ENCODE measurements around the gene ACYP2.

The ACYP2 gene

DNA sequence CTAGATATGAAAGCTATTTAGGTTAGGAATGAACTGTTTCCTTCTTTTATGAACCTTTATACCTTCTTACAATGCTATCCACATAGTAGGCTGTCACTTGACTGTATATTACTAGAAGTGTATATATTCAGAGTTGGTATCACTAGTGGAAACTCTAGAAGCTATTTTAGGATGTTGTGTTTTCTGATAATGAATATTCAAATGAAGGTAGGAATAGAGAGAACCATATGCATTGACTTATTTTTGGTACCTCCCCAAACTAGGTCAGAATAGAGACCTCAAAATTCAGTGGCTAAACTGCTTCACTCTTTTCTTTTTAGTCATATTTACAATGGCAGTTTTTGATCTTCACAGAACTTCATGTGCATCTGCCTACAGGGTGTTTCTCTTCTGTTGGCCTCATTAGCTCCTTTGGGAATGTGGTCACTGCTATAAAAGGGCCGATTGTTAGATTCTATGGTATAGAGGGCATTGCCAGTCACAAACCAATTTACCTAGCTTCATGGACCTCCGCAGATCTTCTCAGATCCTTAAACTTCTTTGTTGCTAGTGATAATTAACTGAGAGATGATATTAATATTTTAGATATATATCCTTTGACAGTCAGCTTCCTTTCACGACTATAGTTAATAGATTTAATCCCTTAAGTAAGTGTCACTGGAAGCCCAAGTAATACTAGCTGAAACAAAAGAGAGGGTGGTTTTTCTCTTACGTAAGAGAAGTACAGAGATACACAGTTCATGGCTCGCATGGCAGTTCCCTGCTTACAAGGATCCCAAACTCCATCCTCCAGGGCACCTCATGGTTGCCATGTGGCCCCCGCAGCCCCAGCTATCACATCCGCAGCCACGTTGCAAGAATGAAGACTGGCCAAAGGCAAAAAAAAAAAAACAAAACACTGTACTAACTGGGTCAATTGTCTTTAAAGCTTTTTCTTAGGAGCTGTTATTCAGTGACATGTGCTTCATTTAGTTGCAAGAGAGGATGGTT, 79.6 kb downstream of the ACYP2 start:
- H3K27me3 Mint-ChIP-seq (ENCODE audit: low read depth): no peaks in the 10 kb centered on the region
- no peak for DNase-seq (ENCODE audit: low spot score)
- no peak overlapping the region for H3K4me3 Mint-ChIP-seq
- H3K4me1 Mint-ChIP-seq (ENCODE audit: low read depth): no peaks in the 10 kb centered on the region
- no peaks in the 10 kb centered on the region for H3K36me3 Mint-ChIP-seq (ENCODE audit: low read depth)
- H3K9me3 Mint-ChIP-seq: no peaks in the 10 kb centered on the region
- no peak overlapping the region for H3K27ac Mint-ChIP-seq

DNA sequence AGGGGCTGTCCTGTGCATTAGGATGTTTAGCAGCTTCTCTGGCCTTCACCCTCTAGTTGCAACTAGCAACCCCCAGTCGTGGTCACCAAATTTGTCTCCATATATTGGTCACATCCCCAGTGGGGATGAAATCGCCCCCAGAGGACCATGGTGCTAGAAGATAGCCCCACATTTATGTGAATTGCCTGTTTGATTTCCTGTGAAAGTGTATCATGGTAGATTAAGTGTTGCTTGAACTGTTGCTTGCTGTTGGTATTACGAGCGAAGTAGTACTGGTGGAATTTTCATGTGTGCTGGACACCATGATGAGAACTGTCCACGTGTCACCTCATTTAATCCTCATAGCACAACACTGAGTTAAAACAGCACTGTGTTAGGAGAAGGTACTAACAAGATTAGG, 81.2 kb downstream of the ACYP2 start:
- Mint-ChIP-seq H3K4me1 (ENCODE audit: low read depth) (no peaks in the 10 kb centered on the region), H3K27ac (no peak overlapping the region), H3K36me3 (ENCODE audit: low read depth) (no peaks in the 10 kb centered on the region), H3K4me3 (no peak overlapping the region), H3K9me3 (no peaks in the 10 kb centered on the region), H3K27me3 (ENCODE audit: low read depth) (no peaks in the 10 kb centered on the region)
- no peak for DNase-seq (ENCODE audit: low spot score)

DNA sequence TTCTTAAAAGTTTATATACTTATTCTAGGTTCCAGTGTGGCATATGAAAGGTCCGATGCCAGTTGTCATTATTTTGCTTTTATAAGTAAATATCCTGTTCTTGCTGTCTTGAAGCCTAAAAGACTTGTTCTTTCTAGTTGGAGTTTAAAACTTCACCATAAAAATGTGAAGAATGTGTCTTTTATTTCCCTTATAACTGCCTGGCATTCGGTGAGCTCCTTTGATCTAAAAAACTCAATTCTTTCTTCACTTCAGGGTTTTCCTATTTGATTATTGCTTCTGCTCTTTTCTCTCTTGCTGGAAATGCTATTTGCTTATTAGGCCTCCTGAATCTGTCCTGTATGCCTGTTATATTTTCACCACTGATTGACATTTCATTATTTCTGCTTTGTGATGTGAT, 89.1 kb downstream of the ACYP2 start:
- no peaks in the 10 kb centered on the region for H3K27me3 Mint-ChIP-seq (ENCODE audit: low read depth)

DNA sequence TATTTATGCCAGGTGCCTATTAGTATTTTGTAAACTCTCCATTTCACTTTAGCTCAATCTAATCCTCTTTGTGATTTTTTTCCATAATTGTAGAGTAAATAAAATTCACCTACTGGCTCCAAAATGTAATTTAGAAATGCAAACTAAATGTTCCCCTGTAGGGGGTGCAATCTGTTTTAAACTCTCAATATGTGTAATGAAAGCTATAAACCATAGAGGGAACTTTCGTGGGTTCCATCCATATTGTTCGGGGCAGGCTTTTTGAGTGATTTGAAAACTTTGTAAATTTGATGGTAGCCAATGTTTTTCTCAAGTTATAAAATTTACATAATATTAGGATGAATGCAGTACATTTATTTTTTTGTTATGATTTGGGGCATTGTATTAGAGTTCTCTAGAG, 91.2 kb downstream of the ACYP2 start:
- Mint-ChIP-seq H3K4me3 (no peak overlapping the region), H3K4me1 (ENCODE audit: low read depth) (peaks cover 3% of the 10 kb centered on the region), H3K27me3 (ENCODE audit: low read depth) (no peaks in the 10 kb centered on the region), H3K9me3 (no peaks in the 10 kb centered on the region), H3K27ac (no peak overlapping the region), H3K36me3 (ENCODE audit: low read depth) (no peaks in the 10 kb centered on the region)
- DNase-seq (ENCODE audit: low spot score): no peak

More for the DNA sequence above, 89.1 kb downstream of the ACYP2 start:
- Mint-ChIP-seq H3K9me3 (no peaks in the 10 kb centered on the region), H3K4me3 (no peak overlapping the region), H3K4me1 (ENCODE audit: low read depth) (peaks cover 3% of the 10 kb centered on the region), H3K27ac (no peak overlapping the region), H3K36me3 (ENCODE audit: low read depth) (no peaks in the 10 kb centered on the region)
- DNase-seq (ENCODE audit: low spot score): no peak

DNA sequence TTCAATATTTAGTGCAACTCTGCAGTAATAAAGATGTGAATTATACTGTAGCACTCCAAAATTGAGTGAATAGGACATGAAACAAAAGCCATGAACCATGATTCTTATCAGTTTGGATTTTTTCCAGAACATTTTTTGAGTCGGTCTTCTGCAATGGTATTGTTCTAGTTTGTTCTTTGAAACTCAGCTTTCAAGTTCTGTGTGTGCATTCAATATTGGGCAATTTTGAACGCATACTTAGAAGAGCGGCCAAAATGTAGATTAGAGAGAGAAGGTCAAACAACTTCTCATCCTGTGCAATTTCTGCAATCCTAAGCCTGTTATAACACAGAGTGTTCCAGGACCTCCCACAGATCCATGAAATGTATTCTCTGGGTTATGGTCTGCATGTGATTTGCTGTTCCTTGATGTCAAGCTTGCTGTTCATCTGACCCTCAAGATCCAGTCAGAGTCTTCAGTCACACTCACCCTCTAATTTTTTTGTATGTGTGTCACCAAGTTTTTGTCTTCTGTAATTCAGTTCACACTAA, 92.3 kb downstream of the ACYP2 start:
- Mint-ChIP-seq H3K36me3 (ENCODE audit: low read depth) (no peaks in the 10 kb centered on the region), H3K4me3 (no peak overlapping the region), H3K9me3 (no peaks in the 10 kb centered on the region), H3K27ac (no peak overlapping the region), H3K4me1 (ENCODE audit: low read depth) (peaks cover 3% of the 10 kb centered on the region), H3K27me3 (ENCODE audit: low read depth) (no peaks in the 10 kb centered on the region)
- no peak for DNase-seq (ENCODE audit: low spot score)

DNA sequence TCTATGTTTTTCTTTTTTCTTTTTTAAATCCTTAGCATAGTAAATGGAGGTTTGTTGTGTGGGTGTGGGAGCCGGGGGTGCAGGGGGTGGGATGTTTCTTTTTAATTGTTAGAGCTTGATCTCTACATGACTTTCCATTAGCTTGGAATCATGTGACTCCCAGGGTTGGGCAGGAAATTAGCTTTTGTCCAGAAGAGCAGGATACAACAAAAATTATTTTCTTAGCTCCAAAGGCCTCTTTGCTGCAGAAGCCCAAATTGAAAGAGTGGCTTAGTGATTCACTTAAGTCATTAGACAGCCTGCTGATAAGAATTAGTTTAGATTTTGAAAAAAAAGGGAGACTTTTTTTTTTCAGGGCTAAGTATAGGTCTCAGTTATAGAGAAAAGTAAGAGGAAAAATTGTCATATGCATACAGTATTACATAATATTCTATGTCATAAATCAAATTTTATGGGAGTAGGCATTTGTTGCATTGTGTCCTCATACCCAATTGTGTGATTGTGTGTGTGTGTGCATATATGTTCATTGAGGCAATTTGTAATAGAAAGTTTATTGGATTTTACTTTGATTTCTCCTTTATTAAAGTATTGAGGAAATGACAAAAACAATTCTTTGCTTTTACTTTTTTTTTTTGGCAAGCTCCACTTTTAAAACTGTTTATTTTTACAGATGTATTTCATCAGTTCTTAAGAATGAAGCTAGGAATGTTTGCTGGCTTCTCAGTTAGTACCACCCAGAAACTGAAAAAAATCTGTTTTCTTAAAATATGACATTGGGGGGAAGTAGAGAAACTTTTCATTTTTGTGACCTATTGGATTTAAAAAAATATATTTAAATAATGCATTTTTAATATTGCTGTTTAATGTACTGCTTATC, 93.2 kb downstream of the ACYP2 start:
- no peak for DNase-seq (ENCODE audit: low spot score)
- H3K9me3 Mint-ChIP-seq: no peaks in the 10 kb centered on the region
- no peak overlapping the region for H3K4me3 Mint-ChIP-seq
- H3K27me3 Mint-ChIP-seq (ENCODE audit: low read depth): no peaks in the 10 kb centered on the region
- no peak overlapping the region for H3K27ac Mint-ChIP-seq
- no peaks in the 10 kb centered on the region for H3K36me3 Mint-ChIP-seq (ENCODE audit: low read depth)
- peaks cover 3% of the 10 kb centered on the region for H3K4me1 Mint-ChIP-seq (ENCODE audit: low read depth)

DNA sequence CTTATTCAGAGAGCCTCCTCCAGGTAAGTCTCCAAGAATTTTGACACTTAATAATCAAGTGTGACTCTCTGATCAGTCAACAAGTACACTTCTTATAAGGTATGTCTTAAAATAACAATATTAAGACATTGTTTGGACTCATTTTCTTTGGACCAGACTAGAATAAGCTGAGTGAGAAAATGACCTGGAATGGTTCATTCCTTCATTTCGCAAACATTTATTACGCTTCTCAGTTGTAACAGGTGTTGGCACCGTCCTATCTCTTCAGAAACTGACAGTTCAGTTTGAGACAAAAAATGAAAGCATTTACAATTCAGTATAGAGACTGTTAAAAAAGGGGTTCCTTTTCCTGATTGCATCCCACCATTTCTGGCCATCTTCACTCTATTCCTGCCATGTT, 94.0 kb downstream of the ACYP2 start:
- Mint-ChIP-seq H3K4me1 (ENCODE audit: low read depth) (peaks cover 3% of the 10 kb centered on the region), H3K36me3 (ENCODE audit: low read depth) (no peaks in the 10 kb centered on the region), H3K27me3 (ENCODE audit: low read depth) (no peaks in the 10 kb centered on the region), H3K27ac (no peak overlapping the region), H3K9me3 (no peaks in the 10 kb centered on the region), H3K4me3 (no peak overlapping the region)
- DNase-seq (ENCODE audit: low spot score): no peak

DNA sequence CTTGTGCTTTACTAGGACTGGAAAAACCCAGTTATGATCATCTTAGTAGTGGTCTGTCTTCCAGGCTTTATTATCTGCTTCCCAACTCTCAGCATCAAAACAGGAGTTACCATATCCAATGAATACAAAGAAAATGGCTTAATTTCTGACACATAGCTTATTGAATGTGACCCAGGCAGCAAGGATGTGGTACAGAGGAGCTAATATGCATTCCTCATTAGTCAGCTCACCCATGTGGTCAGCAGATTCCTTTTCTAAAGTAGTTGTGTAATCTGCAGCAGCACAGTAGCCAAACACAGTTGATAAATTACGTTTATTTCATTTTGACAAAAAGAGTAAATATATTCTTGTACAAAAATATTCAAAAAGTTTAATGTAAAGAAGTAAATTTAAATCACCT, 97.0 kb downstream of the ACYP2 start:
- no peak overlapping the region for H3K4me3 Mint-ChIP-seq
- no peaks in the 10 kb centered on the region for H3K36me3 Mint-ChIP-seq (ENCODE audit: low read depth)
- peaks cover 4% of the 10 kb centered on the region for H3K9me3 Mint-ChIP-seq
- H3K4me1 Mint-ChIP-seq (ENCODE audit: low read depth): no peaks in the 10 kb centered on the region
- H3K27ac Mint-ChIP-seq: no peak overlapping the region
- no peaks in the 10 kb centered on the region for H3K27me3 Mint-ChIP-seq (ENCODE audit: low read depth)
- DNase-seq (ENCODE audit: low spot score): no peak

DNA sequence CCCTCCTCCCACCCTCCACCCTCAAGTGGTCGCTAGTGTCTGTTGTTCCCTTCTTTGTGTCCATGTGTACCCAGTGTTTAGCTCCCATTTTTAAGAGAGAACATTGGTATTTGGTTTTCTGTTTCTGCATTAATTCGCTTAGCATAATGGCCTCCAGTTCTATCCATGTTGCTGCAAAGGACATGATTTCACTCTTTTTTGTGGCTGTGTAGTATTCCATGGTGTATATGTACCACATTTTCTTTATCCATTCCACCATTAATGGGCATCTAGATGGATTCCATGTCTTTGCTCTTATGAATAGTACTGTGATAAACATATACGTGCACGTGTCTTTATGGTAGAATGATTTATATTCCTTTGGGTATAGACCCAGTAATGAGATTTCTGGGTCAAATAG, 97.7 kb downstream of the ACYP2 start:
- no peaks in the 10 kb centered on the region for H3K27me3 Mint-ChIP-seq (ENCODE audit: low read depth)
- DNase-seq (ENCODE audit: low spot score): no peak
- H3K4me1 Mint-ChIP-seq (ENCODE audit: low read depth): no peaks in the 10 kb centered on the region
- no peaks in the 10 kb centered on the region for H3K36me3 Mint-ChIP-seq (ENCODE audit: low read depth)
- no peak overlapping the region for H3K27ac Mint-ChIP-seq
- peaks cover 4% of the 10 kb centered on the region for H3K9me3 Mint-ChIP-seq
- H3K4me3 Mint-ChIP-seq: no peak overlapping the region

DNA sequence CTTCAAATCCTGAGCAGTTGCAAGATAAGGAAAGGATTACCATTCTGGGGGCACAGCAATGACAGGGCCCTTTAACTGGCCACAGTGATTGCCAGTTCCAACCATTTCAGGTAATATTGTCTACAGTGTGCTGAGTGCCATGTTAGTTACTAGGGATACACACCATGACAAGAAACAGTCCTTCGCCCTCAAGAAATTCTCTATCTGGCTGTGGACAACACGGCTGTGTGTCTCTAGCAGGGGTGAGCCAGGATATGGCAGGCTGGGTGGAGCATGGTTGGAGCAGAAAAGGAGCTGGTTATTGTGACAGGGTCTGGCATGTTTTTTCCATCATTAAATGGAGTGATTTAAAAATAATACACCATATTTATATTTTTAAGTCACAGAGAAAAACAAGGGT, 109.6 kb downstream of the ACYP2 start:
- Mint-ChIP-seq H3K27me3 (ENCODE audit: low read depth) (peaks cover 4% of the 10 kb centered on the region), H3K4me1 (ENCODE audit: low read depth) (no peaks in the 10 kb centered on the region), H3K9me3 (no peaks in the 10 kb centered on the region), H3K4me3 (no peak overlapping the region), H3K27ac (no peak overlapping the region), H3K36me3 (ENCODE audit: low read depth) (no peaks in the 10 kb centered on the region)
- no peak for DNase-seq (ENCODE audit: low spot score)

DNA sequence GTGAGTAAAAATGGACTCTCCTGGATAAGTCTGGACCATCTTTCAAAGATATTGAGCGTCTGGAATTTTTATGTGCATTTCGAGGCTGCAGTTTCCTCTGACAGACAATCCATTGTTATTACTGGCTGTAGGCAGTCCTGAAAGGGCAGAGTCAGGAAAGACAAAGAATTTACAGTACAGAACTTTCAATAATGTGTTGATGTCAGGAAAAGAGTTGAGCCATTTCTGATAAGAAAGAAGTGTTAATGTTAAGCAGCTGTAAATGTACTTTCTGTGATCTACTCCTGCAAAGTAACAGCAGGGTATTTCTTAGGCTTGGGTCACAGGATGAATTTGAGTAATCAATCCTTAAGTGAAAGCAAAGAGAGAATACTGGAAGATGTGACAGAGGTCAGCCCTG, 110.8 kb downstream of the ACYP2 start:
- Mint-ChIP-seq H3K27me3 (ENCODE audit: low read depth) (no peaks in the 10 kb centered on the region), H3K36me3 (ENCODE audit: low read depth) (no peaks in the 10 kb centered on the region), H3K9me3 (no peaks in the 10 kb centered on the region)

DNA sequence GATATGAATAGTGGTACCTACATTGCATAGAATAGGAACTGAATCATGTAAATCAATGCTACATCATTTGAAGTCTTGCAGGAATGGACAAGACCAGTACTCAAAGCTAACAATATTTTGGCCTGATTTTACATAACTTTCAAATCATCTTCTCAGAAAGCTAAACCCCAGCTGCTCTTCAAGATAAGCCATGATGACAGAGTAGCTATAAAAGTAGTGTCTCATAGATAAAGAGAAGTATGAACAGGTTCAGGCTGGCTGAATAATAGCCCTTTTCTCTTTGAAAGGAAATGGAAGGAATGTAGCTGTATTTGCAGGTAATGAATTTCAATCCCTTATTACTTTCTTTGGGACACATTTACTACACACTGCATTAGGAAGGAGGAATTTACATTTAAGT, 112.4 kb downstream of the ACYP2 start:
- H3K27ac Mint-ChIP-seq: no peak overlapping the region
- H3K4me3 Mint-ChIP-seq: no peak overlapping the region

More for the DNA sequence above, 110.8 kb downstream of the ACYP2 start:
- no peak overlapping the region for H3K27ac Mint-ChIP-seq
- H3K4me1 Mint-ChIP-seq (ENCODE audit: low read depth): no peaks in the 10 kb centered on the region
- no peak overlapping the region for H3K4me3 Mint-ChIP-seq
- no peak for DNase-seq (ENCODE audit: low spot score)

DNA sequence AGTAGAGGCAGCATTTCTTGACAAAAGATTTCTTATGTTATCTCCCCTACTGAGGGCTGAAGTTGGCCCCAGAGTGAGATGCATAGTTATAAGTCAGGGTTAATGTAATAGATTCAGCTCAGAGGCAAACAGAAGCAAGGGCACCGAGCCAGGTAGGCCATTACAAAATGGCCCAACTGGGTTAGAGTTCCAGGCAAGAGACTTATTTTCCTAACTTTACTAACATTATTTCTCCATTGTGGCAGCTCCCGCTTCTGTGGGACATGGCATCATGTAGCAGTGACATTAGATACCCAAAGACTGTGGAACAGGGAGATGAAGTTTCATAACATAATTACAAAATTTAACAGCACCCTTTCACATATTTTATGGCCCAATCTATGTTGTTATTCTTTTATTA, 113.5 kb downstream of the ACYP2 start:
- no peaks in the 10 kb centered on the region for H3K4me1 Mint-ChIP-seq (ENCODE audit: low read depth)
- H3K27ac Mint-ChIP-seq: no peak overlapping the region
- no peaks in the 10 kb centered on the region for H3K36me3 Mint-ChIP-seq (ENCODE audit: low read depth)
- H3K27me3 Mint-ChIP-seq (ENCODE audit: low read depth): no peaks in the 10 kb centered on the region
- DNase-seq (ENCODE audit: low spot score): no peak
- H3K4me3 Mint-ChIP-seq: no peak overlapping the region
- H3K9me3 Mint-ChIP-seq: peaks cover 7% of the 10 kb centered on the region

More for the DNA sequence above, 112.4 kb downstream of the ACYP2 start:
- H3K9me3 Mint-ChIP-seq: peaks cover 7% of the 10 kb centered on the region
- no peaks in the 10 kb centered on the region for H3K4me1 Mint-ChIP-seq (ENCODE audit: low read depth)
- no peak for DNase-seq (ENCODE audit: low spot score)
- no peaks in the 10 kb centered on the region for H3K27me3 Mint-ChIP-seq (ENCODE audit: low read depth)
- no peaks in the 10 kb centered on the region for H3K36me3 Mint-ChIP-seq (ENCODE audit: low read depth)

All from T-helper 2 cell treated with Interferon-gamma antibody and Interleukin-4, amounts not matched to agents 5 μg/mL and 100 μg/mL, for 36 hours (primary cell).